ENCODE results near the gene FAIM.

Gene FAIM

GRCh38 chr3:138573138-138573537, 35.4 kb upstream of the FAIM start:
- TF ChIP-seq CTCF (IDR thresholded peaks at IDR 0.05; ENCODE audit: borderline replicate concordance, control extremely low read depth, extremely low read depth, insufficient read depth, missing control alignments), result no peak
- in situ Hi-C loops (cut with MboI; ENCODE audit: low sequenced_read_pairs, unreplicated experiment), result no loop called here
- no peak for DNase-seq (ENCODE audit: low spot score)

- DNase-seq (ENCODE audit: low spot score), result no peak
- in situ Hi-C loops (cut with MboI; ENCODE audit: low sequenced_read_pairs, unreplicated experiment), result no loop called here
- no peak for TF ChIP-seq CTCF (IDR thresholded peaks at IDR 0.05; ENCODE audit: borderline replicate concordance, control extremely low read depth, extremely low read depth, insufficient read depth, missing control alignments)
These were observed 30.4 kb upstream of the FAIM start for GRCh38 chr3:138578141-138578540.

- DNase-seq (ENCODE audit: low spot score), result no peak
- no peak for TF ChIP-seq CTCF (IDR thresholded peaks at IDR 0.05; ENCODE audit: borderline replicate concordance, control extremely low read depth, extremely low read depth, insufficient read depth, missing control alignments)
- in situ Hi-C loops (cut with MboI; ENCODE audit: low sequenced_read_pairs, unreplicated experiment), result no loop called here
These were observed 29.5 kb upstream of the FAIM start for GRCh38 chr3:138578961-138579574.

- TF ChIP-seq CTCF (IDR thresholded peaks at IDR 0.05; ENCODE audit: borderline replicate concordance, control extremely low read depth, extremely low read depth, insufficient read depth, missing control alignments), result no peak
- DNase-seq (ENCODE audit: low spot score), result no peak
- in situ Hi-C loops (cut with MboI; ENCODE audit: low sequenced_read_pairs, unreplicated experiment), result no loop called here
These were observed 21.2 kb upstream of the FAIM start for GRCh38 chr3:138587374-138587773.

GRCh38 chr3:138588445-138588844, 20.1 kb upstream of the FAIM start:
- no peak for DNase-seq (ENCODE audit: low spot score)
- no peak for TF ChIP-seq CTCF (IDR thresholded peaks at IDR 0.05; ENCODE audit: borderline replicate concordance, control extremely low read depth, extremely low read depth, insufficient read depth, missing control alignments)
- in situ Hi-C loops (cut with MboI; ENCODE audit: low sequenced_read_pairs, unreplicated experiment), result no loop called here

- no peak for TF ChIP-seq CTCF (IDR thresholded peaks at IDR 0.05; ENCODE audit: borderline replicate concordance, control extremely low read depth, extremely low read depth, insufficient read depth, missing control alignments)
- DNase-seq (ENCODE audit: low spot score), result no peak
- in situ Hi-C loops (cut with MboI; ENCODE audit: low sequenced_read_pairs, unreplicated experiment), result loop anchor here (10.0 kb wide), 1 partner anchor 93 kb away; no protein-coding TSS in a partner anchor
These were observed 17.2 kb upstream of the FAIM start for GRCh38 chr3:138591392-138591791.
